Prostate gland (tissue), 2 donors: ENCODE results near the gene ZNF536.

Source experiments
- POLR2A ChIP-seq: fragments of 450-650 bp; IDR thresholded peaks from one replicate; pipeline ENCODE4 v1.6.1; 2016; ENCODE audit warnings: antibody characterized with exemption, mild to moderate bottlenecking
- TF ChIP-seq, protein P1 (sequence below), 4 experiments: fragments of 200-600 bp in 2 of 4; fragments of 450-650 bp in 2 of 4; sonication (generic) in 2 of 4; IDR thresholded peaks; 1 replicate in 3 of 4; 2 replicates in 1 of 4; pipeline ENCODE4 v1.5.1; 2016 to 2019; ENCODE audit warnings: antibody characterized with exemption in 4 of 4, mild to moderate bottlenecking in 2 of 4, moderate library complexity in 2 of 4

DNA sequence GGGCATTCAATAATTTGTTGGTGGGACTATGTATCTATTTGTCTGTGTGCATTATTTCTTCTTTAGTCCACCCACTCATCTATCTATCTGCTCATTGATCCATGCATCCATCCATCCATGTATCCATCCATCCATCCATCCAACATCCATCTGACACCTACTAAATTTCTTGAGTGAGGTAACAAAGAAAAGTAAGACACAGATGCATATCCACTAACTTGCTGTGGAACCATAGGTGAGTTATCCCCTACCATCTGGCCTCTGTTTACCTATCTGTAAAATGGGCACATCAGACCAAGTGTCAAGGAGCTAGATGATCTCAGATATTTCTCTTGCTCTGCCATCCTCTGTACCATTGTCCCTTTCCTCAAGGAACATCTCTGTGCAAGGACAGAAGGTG lies 54.7 kb downstream of the ZNF536 start:
- TF ChIP-seq, protein P1, sequence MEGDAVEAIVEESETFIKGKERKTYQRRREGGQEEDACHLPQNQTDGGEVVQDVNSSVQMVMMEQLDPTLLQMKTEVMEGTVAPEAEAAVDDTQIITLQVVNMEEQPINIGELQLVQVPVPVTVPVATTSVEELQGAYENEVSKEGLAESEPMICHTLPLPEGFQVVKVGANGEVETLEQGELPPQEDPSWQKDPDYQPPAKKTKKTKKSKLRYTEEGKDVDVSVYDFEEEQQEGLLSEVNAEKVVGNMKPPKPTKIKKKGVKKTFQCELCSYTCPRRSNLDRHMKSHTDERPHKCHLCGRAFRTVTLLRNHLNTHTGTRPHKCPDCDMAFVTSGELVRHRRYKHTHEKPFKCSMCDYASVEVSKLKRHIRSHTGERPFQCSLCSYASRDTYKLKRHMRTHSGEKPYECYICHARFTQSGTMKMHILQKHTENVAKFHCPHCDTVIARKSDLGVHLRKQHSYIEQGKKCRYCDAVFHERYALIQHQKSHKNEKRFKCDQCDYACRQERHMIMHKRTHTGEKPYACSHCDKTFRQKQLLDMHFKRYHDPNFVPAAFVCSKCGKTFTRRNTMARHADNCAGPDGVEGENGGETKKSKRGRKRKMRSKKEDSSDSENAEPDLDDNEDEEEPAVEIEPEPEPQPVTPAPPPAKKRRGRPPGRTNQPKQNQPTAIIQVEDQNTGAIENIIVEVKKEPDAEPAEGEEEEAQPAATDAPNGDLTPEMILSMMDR (IDR thresholded peaks at IDR 0.05) = no peak
- no peak for TF ChIP-seq POLR2A
